PFSK-1 (cell line): Measurements from ENCODE around the gene PITPNM3.

Experiments
- FOXP2 ChIP-seq: optimal IDR thresholded peaks from 2 replicates; pipeline ENCODE3; 2011; ENCODE audit warnings: borderline replicate concordance, control low read depth, inconsistent platforms; ENCODE audit not compliant: insufficient read depth; ENCODE audit errors: extremely low read length, extremely low read depth
- POLR2AphosphoS5 ChIP-seq: IDR thresholded peaks from 2 replicates; pipeline ENCODE4 v1.6.1; 2012; ENCODE audit warnings: low read depth, mild to moderate bottlenecking, control low read depth, low read length, moderate library complexity
- REST ChIP-seq, 2 experiments: IDR thresholded peaks; 2 replicates each; pipeline versions ENCODE4 v1.6.1 to v1.8.0; 2011 to 2012; ENCODE audit warnings: low read depth in 2 of 2, low read length in 2 of 2, control low read depth in 1 of 2, inconsistent platforms in 1 of 2, mild to moderate bottlenecking in 1 of 2, moderate library complexity in 1 of 2; ENCODE audit not compliant: insufficient read depth in 1 of 2
- SIN3A ChIP-seq: IDR thresholded peaks from 2 replicates; pipeline ENCODE4 v1.6.1; 2012; ENCODE audit warnings: mild to moderate bottlenecking, low read length, moderate library complexity, borderline replicate concordance; ENCODE audit not compliant: insufficient read depth
- TAF1 ChIP-seq: IDR thresholded peaks from 2 replicates; pipeline ENCODE4 v1.6.1; 2012; ENCODE audit warnings: low read length, control low read depth, borderline replicate concordance; ENCODE audit not compliant: insufficient read depth

PITPNM3 gene

GRCh38 chr17:6512552-6512951 is 43.8 kb downstream of the PITPNM3 start:
- TF ChIP-seq TAF1, result no peak
- no peak for TF ChIP-seq SIN3A
- TF ChIP-seq REST (IDR thresholded peaks at IDR 0.05; ENCODE audit: insufficient read depth in 1 of 2, low read depth in 2 of 2, low read length in 2 of 2), result no peak
- no peak for TF ChIP-seq FOXP2
- TF ChIP-seq POLR2AphosphoS5, result no peak

GRCh38 chr17:6510321-6510977 is 45.9 kb downstream of the PITPNM3 start:
- TF ChIP-seq FOXP2, result no peak
- no peak for TF ChIP-seq TAF1
- TF ChIP-seq SIN3A, result no peak
- TF ChIP-seq REST (IDR thresholded peaks at IDR 0.05; ENCODE audit: insufficient read depth in 1 of 2, low read depth in 2 of 2, low read length in 2 of 2), result no peak
- no peak for TF ChIP-seq POLR2AphosphoS5

DNA sequence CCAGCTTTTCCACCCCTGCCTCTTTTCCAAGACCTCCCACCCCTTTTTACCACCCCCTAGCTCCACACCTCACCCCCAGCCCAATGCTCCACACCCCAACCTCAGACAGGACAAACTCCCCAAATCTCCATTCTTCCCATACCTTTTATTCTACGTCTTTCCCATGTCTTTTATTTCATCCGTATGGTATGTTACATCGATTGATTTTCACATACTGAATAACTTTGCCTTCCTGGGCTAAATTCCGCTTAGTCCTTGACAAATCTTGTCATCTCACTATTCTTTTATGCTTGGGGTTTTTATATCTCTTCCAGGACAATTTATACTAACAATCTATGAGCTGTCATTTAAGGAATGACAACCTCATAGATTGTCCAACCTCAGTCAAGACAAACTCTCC is 46.4 kb downstream of the PITPNM3 start:
- TF ChIP-seq REST (IDR thresholded peaks at IDR 0.05; ENCODE audit: insufficient read depth in 1 of 2, low read depth in 2 of 2, low read length in 2 of 2) (no peak), TAF1 (no peak)

- no peak for TF ChIP-seq REST (IDR thresholded peaks at IDR 0.05; ENCODE audit: insufficient read depth in 1 of 2, low read depth in 2 of 2, low read length in 2 of 2)
Measured at GRCh38 chr17:6509031-6509771, 47.2 kb downstream of the PITPNM3 start.

DNA sequence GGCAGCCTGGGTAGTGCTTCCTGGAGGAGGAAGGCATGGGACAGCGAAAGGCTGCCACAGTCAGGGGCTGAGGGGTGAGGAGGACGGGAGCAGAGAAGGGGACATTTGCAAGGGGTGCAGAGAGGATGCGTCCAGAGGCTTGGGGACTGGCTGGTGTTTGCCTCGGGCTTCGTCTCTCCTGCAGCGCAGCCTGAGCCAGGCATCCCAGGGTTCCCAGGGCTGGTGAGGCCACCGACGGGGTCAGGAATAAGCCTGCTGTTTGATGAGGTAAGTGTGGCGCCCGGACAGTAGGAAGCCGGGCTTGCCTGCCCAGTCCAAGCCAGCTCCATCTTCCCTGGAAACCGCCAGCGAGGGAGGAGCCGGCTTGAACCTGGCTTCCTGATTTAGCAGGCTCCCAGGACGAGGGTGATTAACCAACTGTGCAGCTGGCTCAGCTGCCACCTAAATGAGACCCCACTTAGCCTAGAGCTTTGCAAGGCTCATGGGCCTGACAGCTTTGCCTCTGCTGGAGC is 47.8 kb downstream of the PITPNM3 start:
- TF ChIP-seq REST (IDR thresholded peaks at IDR 0.05; ENCODE audit: insufficient read depth in 1 of 2, low read depth in 2 of 2, low read length in 2 of 2), result no peak
- no peak for TF ChIP-seq TAF1
- TF ChIP-seq FOXP2, result no peak
- no peak for TF ChIP-seq POLR2AphosphoS5
- no peak for TF ChIP-seq SIN3A
